ENCODE results near the gene E2F4. TPM values are rescaled to one million over a fixed set of nuclear protein-coding genes. Genes with fewer than 3 reads are reported as not detected.

The E2F4 gene
- total RNA-seq (10 to 100 TPM; 14.8 to 27.7 (median 19.3) TPM), polyA plus RNA-seq (10 to 100 TPM; 54.9 to 61.3 TPM)

- peak; percentile 87 to 95 (median 90) for DNase-seq
- WGBS, 2 donors: 0% methylated on average over 54 of the region's 54 CpGs
- H3K36me3 ChIP-seq: peaks cover 0 to 18% (median 13%) of the 10 kb centered on the region in 3 donors
- peaks cover 14 to 19% (median 17%) of the 10 kb centered on the region in 3 donors for H3K4me1 ChIP-seq
- no peaks in the 10 kb centered on the region for H3K27me3 ChIP-seq
- intact Hi-C loops (cut with DNase I): no loop called here
- FAIRE-seq: no peak
- H3K9me3 ChIP-seq: no peaks in the 10 kb centered on the region
- peak within 1 kb of the TSS in 2 of 4 donors; percentile 28 to 47 for H3K27ac ChIP-seq
- TF ChIP-seq CTCF (IDR thresholded peaks at IDR 0.05): no peak
- ATAC-seq: peak; percentile 98 to 99 (median 98)
- peak within 1 kb of the TSS; percentile 89 to 100 (median 97) for H3K4me3 ChIP-seq
Measured at GRCh38 chr16:67191995-67192681, at the start of gene E2F4. TSS of gene E2F4 (plus strand) at chr16:67192155. CDS start at chr16:67192228, 73 bp downstream.

GRCh38 chr16:67142342-67142741 lies 49.6 kb upstream of the E2F4 start:
- no peak for TF ChIP-seq CTCF (IDR thresholded peaks at IDR 0.05)
- peaks cover 2 to 41% (median 16%) of the 10 kb centered on the region in 3 donors for H3K36me3 ChIP-seq
- no peak overlapping the region for H3K27ac ChIP-seq
- intact Hi-C loops (cut with DNase I): loop anchor here in 1 of 3 donors (10.0 kb wide), 1 partner anchor 248 kb away; no protein-coding TSS in a partner anchor
- ATAC-seq: no peak
- H3K27me3 ChIP-seq: no peaks in the 10 kb centered on the region
- no peaks in the 10 kb centered on the region for H3K9me3 ChIP-seq
- no peak for FAIRE-seq
- no peak for DNase-seq
- no peak overlapping the region for H3K4me3 ChIP-seq
- H3K4me1 ChIP-seq: no peaks in the 10 kb centered on the region
- 96 to 98% methylated on average over 9 of the region's 9 CpGs for WGBS, 2 donors

GRCh38 chr16:67144943-67145342 lies 47.0 kb upstream of the E2F4 start:
- no peaks in the 10 kb centered on the region for H3K9me3 ChIP-seq
- ATAC-seq (no peak), FAIRE-seq (no peak), DNase-seq (no peak)
- intact Hi-C loops (cut with DNase I): loop anchor here in 1 of 3 donors (10.0 kb wide), 1 partner anchor 250 kb away; no protein-coding TSS in a partner anchor
- TF ChIP-seq CTCF (IDR thresholded peaks at IDR 0.05): no peak
- no peaks in the 10 kb centered on the region for H3K27me3 ChIP-seq
- peaks cover 2 to 39% (median 10%) of the 10 kb centered on the region in 3 donors for H3K36me3 ChIP-seq
- 90 to 100% methylated on average over 2 of the region's 2 CpGs for WGBS, 2 donors
- H3K4me3 ChIP-seq: no peak overlapping the region
- H3K4me1 ChIP-seq: no peaks in the 10 kb centered on the region
- no peak overlapping the region for H3K27ac ChIP-seq

GRCh38 chr16:67145746-67146145 lies 46.2 kb upstream of the E2F4 start:
- no peaks in the 10 kb centered on the region for H3K27me3 ChIP-seq
- no peaks in the 10 kb centered on the region for H3K4me1 ChIP-seq
- no peak overlapping the region for H3K4me3 ChIP-seq
- WGBS, 2 donors: 96 to 100% methylated on average over 2 of the region's 2 CpGs
- H3K36me3 ChIP-seq: peaks cover 2 to 31% (median 10%) of the 10 kb centered on the region in 3 donors
- ATAC-seq: no peak
- no peak for FAIRE-seq
- H3K27ac ChIP-seq: no peak overlapping the region
- H3K9me3 ChIP-seq: no peaks in the 10 kb centered on the region
- no peak for TF ChIP-seq CTCF (IDR thresholded peaks at IDR 0.05)
- intact Hi-C loops (cut with DNase I): loop anchor here in 1 of 3 donors (10.0 kb wide), 1 partner anchor 251 kb away; no protein-coding TSS in a partner anchor
- no peak for DNase-seq

Measured in pancreas (tissue), 10 donors.